Stimulated activated CD4-positive, alpha-beta T cell treated with anti-CD3 and anti-CD28 coated beads, TNF-alpha, amount 100 ng/mL, for 1 hour (primary cell): ENCODE results near the gene ARMC10.
"Not testable (repeated sequence)": the region's sequence is repeated elsewhere in the genome, so short reads cannot be mapped to it uniquely, and the experiment has no call there.

Source experiments
- DNase-seq, 3 donors: peaks; one replicate each; pipeline ENCODE4 v3.0.0-alpha.2; 2020; ENCODE audit warnings: low read depth in 3 of 3, low spot score in 1 of 3

ARMC10 gene

DNA sequence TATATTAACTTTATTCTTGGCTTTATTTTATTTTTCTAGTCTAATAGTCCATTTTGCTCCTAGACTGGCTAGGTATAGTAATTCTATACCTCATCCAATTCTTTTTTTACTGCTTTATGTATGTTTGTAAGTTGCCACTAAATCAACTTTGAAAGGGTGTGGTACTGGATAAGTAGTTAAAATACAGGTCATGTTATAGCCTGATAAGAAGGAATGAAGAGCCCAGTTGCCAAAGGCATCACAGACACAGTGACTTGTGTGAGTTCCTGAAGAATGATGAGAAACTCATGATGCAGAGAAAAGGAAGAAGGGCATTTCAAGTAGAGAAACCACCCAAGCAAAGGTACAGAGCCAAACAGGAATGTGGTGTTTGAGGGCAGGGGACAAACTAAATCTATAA is 46.7 kb downstream of the ARMC10 start:
- DNase-seq: no peak

- no peak for DNase-seq
Measured at GRCh38 chr7:103123529-103123928, 48.6 kb downstream of the ARMC10 start.

DNA sequence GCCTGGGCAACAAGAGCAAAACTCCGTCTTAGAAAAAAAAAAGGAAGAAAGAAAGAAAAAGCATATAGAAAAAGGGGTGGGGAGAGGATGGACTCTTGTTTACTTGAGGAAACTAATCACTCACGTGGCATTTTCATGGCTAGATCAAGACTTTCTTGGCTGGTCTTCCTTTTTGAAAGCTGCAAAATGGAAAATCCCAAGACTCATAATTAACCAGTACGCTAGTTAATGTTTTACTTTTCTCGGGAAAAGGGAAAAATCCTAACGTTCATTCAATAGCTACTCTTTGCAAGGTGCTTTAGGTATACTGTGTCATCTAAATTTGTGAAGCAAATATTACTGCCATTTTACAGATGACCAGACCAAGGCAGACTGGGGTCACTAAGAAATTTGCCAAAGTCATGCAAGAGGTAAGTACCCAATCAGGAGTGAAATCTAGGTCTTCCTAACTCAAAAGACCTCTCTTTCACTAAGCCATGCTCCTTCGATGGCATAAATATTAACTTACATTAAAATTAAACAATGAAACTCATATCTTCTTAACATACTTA is 49.6 kb downstream of the ARMC10 start:
- no peak for DNase-seq

DNA sequence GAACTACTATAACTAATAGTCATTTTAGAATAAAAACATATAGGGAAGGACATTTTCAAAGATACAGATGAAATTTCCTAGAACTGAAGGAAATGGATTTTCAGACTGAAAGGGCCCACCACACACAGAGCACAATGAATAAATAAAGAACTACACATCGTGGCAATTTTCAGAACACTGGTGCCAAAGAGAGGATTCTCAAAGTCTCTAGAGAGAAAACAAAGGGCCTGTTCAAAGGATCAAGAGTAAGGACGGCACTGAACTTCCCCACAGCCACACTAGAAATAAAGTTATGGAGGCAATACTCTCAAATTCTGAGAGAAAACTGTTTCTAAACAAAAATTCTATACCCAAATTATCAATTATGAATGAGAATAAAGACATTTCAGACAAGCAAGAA is 52.1 kb downstream of the ARMC10 start:
- DNase-seq: no peak

DNA sequence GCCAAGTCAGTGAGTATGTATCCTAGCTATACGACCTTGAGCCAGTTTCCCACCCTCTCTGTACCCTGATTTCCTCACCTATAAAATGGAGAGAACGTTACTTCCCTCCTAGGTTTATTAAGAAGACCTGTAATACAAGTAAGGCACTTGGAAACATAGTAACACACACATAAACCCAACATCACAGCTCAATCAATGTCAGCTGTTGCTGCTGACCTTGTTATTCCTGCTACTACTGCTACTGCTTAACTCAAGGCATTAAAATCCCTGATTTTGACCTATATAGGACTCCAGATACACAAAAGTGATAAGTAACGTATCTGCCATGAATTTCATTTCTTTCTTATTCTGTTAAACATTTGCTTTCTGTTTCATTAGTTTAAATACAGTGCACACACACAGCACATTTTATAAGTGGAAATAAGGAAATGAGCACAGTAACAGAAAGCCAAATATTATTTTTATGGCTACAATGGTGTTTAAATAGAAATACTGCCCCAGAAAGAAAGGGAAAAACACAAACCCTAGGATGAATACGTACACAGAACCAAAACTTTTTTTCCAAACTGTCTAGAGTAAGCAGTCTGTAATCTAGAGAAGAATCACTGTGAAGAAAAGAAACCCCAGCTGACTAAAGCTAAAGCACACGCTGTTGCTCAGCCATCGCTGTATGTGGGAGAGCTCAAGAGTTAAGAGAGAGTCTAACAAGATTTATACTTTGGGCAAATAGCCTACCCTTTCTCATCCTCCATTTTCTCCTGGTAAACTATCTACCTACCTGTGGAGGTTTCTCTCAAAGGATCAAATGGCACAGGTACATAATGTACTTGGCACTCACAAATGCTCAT is 55.0 kb downstream of the ARMC10 start:
- no peak for DNase-seq

DNA sequence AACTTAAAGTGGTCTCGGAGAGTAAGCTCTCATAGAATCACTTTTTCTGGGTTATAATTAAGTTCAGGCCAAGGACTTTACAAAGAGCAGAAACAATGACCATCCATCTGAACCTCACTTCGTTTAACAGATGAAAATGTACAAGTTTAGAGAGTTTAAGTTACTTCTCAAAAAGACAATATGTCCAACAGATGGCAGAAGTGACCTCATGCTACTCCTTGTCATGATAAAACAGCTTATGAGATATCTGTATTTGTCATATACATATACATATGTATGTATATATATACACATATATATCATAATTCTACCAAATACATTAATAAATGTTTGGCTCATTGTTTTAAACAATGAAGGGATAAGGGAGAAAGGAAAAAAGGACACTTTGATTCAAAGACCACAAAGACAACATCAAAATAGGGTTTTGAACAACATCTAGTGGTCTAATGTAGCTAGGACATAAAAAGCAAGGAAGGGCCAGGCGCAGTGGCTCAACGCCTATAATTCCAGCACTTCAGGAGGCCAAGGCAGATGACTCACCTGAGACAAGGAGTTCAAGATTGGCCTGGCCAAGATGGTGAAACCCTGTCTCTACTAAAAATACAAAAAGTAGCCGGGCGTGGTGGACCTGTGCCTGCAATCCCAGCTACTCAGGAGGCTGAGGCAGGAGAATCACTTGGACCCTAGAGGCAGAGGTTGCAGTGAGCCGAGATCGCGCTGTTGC is 56.1 kb downstream of the ARMC10 start:
- DNase-seq: no peak

DNA sequence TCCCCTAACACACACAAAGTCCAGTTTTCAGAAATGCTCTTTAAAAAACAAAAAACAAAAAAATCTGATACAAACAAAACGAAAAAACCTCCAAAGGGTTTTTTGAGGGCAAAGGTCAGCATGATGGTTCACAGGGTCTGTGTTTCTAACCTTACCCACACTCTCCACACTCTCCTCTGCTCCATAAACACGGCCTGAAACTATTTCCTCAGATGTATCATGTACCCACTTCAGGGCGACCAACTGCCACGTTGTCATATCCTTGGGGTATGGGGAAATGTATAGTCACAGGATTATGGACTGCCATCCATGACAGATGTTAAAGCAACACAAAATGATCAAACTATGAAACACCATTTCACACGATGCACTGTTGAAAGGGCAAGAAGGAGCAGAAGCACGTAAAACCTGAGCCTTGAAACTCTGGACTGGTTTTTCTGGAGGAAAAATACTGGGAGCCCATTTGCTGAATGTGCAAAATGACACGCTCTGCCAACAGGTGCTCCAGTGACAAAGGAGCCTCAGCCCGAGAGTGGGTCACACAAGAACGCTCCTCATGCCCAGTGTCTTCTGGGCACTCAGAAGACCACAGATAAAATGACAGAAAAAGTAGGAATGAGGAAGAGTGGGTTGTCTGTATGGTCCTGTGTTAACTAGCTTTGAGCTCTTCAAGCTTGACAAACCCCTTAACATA is 58.2 kb downstream of the ARMC10 start:
- no peak for DNase-seq

DNA sequence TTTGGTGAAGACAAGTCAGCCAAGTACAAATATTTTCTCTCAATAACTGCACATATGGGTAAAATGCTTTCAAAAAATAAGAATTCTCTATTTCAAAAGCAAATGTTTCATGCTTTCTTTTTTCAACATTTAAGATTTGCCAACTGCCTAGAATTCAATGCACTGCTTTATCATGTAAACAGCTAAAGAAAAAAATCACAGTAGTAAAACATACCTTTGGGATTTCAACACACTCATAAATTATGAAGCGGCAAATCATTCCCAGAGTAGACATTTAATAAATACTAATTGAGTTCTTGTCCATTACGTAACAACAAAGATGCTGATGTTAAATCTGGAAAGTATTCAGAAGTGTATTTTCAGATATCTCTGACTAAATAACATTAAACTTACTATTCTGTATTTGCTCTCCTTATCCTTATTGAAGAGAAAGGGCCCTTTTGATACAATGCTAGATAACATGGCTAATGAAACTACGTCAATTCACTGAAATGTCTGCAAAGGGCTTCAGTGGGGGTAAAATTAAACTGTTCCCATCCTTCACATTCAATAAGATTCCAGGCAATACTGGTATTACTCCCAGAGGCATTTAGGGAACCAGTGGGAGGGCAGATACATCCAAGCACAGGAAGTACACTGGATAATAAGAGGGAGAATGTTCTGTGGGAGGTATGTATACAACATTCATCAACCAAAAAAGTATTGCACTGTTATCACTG is 60.1 kb downstream of the ARMC10 start:
- DNase-seq: no peak

DNA sequence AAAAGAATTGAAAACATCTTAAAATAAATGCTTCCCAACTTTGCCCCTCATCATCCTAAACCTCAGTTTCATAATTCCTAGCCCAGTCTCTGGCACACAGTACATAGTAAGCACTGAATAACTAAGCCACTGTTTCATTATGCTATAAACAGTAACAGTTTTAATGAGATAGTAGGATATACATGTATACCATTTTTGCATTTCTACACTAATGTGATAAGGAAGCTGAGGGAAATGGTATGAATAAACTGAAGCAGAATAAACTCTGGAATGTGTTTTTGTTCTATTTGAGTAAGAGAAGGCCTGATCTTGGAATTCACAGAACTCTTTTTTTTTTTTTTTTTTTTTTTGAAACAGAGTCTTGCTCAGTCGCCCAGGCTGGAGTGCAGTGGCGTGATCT is 65.1 kb downstream of the ARMC10 start:
- no peak for DNase-seq

- DNase-seq: no peak
Measured at GRCh38 chr7:103140685-103141084, 65.7 kb downstream of the ARMC10 start.

DNA sequence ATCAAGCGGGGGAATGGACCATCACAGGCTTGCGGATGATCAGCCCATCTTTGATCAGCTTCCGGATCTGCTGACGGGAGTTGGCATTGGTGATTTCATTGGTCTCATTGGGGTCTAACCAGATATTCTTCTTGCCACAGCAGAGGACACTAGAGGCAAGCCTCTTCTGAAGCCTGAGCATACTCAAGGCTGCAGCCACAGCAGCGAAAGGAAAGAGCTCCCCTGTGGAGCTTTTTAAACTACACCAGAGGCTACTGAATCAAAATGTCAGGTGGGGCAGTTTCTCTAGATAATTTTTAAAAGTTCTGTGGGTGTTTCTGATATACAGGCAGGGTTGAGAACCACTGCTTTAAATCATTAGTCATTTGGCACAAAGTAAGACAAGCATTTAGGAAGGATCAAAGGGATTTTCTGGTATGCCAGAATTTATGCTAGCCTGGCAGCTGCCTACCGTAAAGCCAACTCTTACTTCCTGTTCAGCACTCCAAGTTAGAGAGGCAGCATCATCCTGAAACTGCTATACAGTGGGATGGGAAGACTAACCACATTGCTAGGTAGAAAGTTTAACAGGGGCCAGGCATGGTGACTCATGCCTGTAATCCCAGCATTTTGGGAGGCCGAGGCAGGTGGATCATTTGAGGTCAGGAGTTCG is 66.9 kb downstream of the ARMC10 start:
- no peak for DNase-seq

GRCh38 chr7:103142494-103142893 is 67.6 kb downstream of the ARMC10 start:
- DNase-seq: no peak

DNA sequence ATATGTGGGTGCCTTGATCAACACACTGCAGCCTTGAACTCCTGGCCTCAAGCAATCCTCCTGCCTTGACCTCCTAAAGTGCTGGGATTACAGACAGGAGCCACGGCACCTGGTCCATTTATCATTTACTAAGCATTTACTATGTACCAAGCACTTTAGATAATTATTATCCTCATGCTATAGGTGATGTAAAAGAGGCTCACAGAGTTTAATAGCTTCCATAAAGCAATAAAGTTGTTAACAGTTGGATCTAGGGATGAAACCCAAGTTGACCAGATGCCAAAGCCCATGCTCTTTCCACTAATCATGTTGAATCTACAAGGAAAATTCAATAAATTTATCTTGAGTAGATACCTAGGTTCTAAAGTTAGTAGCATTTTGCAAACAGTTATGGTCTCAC is 68.9 kb downstream of the ARMC10 start:
- DNase-seq: no peak

- DNase-seq: not testable (repeated sequence)
Measured at GRCh38 chr7:103144754-103145153, 69.8 kb downstream of the ARMC10 start.

DNA sequence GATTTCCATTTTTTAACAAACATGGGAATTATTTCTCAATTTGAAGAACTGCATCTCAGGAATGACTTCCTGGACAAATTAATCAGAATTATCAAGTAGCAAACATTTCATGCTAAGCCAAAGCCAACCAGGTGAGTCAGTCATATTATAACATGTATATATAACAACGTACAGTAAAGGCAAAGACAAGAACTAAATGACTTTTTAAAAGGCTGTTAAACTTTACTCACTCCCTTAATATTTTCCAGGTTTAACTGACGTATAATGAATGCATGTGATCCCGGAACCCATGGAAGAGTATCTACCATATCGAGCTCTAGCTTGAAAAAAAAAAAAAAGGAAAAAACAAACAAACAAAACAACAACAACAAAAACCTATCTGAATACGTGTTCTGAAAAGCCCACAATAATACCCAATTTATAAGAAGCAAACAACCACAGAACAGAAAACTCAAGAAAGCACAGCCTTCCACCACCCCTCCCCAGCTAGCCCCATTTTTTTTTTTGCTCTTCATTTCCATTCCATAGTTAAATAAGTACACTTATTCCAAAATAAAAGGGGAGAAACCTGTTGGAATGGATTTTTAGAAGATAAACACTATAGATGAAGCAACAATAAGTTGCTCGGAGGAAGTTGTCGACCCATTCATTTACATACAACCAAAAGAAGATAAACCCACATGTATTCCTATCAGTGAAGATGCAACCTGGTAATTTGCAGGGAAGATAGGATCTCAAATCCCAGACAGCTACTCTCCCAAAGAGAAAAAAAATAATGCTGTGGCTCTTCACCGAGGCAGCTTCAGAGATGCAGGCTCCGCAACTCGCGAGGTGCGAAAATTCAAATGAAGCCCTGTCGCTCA is 73.4 kb downstream of the ARMC10 start:
- no peak for DNase-seq
